K562 (cell line): ENCODE measurements around the gene NOX5. TPM values are rescaled to one million over a fixed set of nuclear protein-coding genes. Genes with fewer than 3 reads are reported as not detected.

Experiments
- BACH1 ChIP-seq: fragments of 200-800 bp; sonication (Bioruptor generic); IDR thresholded peaks from 2 replicates; pipeline ENCODE4 v1.6.1; 2016; ENCODE audit warnings: missing genetic modification characterization, missing compliant biosample characterization
- C11orf30 ChIP-seq: fragments of 450-650 bp; IDR thresholded peaks from 2 replicates; pipeline ENCODE4 v1.6.1; 2016; ENCODE audit warnings: low read depth, mild to moderate bottlenecking
- CREB3L1 ChIP-seq: fragments of 450-650 bp; IDR thresholded peaks from 2 replicates; pipeline ENCODE4 v1.6.1; 2014; ENCODE audit warnings: low read depth, mild to moderate bottlenecking, moderate library complexity, borderline replicate concordance
- FOXJ3 ChIP-seq: sonication (generic); formaldehyde crosslinking; IDR thresholded peaks from 2 replicates; pipeline ENCODE4 v1.4.0; 2020; ENCODE audit warnings: mild to moderate bottlenecking, missing genetic modification reagents
- KLF16 ChIP-seq: IDR thresholded peaks from 2 replicates; pipeline ENCODE4 v1.6.1; 2016; ENCODE audit warnings: antibody characterized with exemption
- POLR2H ChIP-seq: IDR thresholded peaks from 2 replicates; pipeline ENCODE4 v1.6.1; 2016; ENCODE audit warnings: missing genetic modification characterization, low read depth, mild to moderate bottlenecking, control low read depth, missing compliant biosample characterization, moderate library complexity
- TOE1 ChIP-seq, 2 experiments: fragments of 450-650 bp in 1 of 2; sonication (generic) in 1 of 2; formaldehyde crosslinking in 1 of 2; IDR thresholded peaks; 2 replicates each; pipeline versions ENCODE4 v1.7.1 to v1.8.0; 2016 to 2022; ENCODE audit warnings: borderline replicate concordance in 2 of 2, mild to moderate bottlenecking in 2 of 2, antibody characterized with exemption in 1 of 2, inconsistent platforms in 1 of 2, low read depth in 1 of 2, missing genetic modification reagents in 1 of 2, moderate library complexity in 1 of 2
- ZBTB34 ChIP-seq: fragments of 250-450 bp; sonication (Bioruptor Pico); IDR thresholded peaks from 2 replicates; pipeline ENCODE4 v1.8.0; 2021; ENCODE audit warnings: mild to moderate bottlenecking, moderate library complexity
- ZHX1 ChIP-seq: fragments of 150-350 bp; conservative IDR thresholded peaks from 2 replicates; pipeline ENCODE4 v1.6.1; 2014; ENCODE audit warnings: low read length
- ZNF316 ChIP-seq: fragments of 450-650 bp; IDR thresholded peaks from 2 replicates; pipeline ENCODE4 v1.6.1; 2016
- ZZZ3 ChIP-seq: fragments of 450-650 bp; IDR thresholded peaks from 2 replicates; pipeline ENCODE4 v1.6.1; 2016; ENCODE audit warnings: antibody characterized with exemption, mild to moderate bottlenecking, moderate library complexity
- polyA plus RNA-seq, 8 experiments: library from polyadenylated mRNA; depleted of rRNA in 4 of 8; stranded (reverse) in 5 of 8; unstranded in 3 of 8; fragments of >200 nt; fragmentation: Nextera tagmentation in 2 of 8; fragmentation: Illumina TruSeq in 1 of 8; extraction: Ambion mirVana in 2 of 8; extraction: Trizol in 1 of 8; gene quantifications; 2 replicates each; pipeline versions ENCODE4 v1.2.1 to v1.2.3, GENCODE V29; 2011 to 2014; ENCODE audit warnings: inconsistent platforms in 1 of 8, missing spikeins in 1 of 8
- total RNA-seq, 7 experiments: library from RNA; depleted of rRNA in 6 of 7; stranded (reverse); fragments of >200 nt in 6 of 7; fragmentation: Illumina TruSeq in 2 of 7; extraction: Trizol in 2 of 7; gene quantifications; 2 replicates each; pipeline versions ENCODE4 v1.2.1 to v1.2.3, GENCODE V29; 2011 to 2021; ENCODE audit warnings: low replicate concordance in 1 of 7
- TF ChIP-seq, protein P1 (sequence below), 2 experiments: fragments of 450-650 bp; formaldehyde crosslinking in 1 of 2; IDR thresholded peaks; 2 replicates each; pipeline versions ENCODE4 v1.4.0 to v1.6.1; 2014 to 2020; ENCODE audit warnings: mild to moderate bottlenecking in 2 of 2, borderline replicate concordance in 1 of 2, low read depth in 1 of 2
- TF ChIP-seq, protein P2 (sequence below): fragments of 450-650 bp; IDR thresholded peaks from 2 replicates; pipeline ENCODE4 v1.6.1; 2016; ENCODE audit warnings: low read depth, mild to moderate bottlenecking, moderate library complexity

Gene NOX5
- total and polyA plus RNA-seq, 9 of the 15 experiments (the other 6 are each of a cell fraction or from before 2014, with no cell fraction given) = 0.01 TPM; not detected in 8

GRCh38 chr15:68991723-68992122 is 22.8 kb upstream of the NOX5 start (continued):
- TF ChIP-seq, protein P1, sequence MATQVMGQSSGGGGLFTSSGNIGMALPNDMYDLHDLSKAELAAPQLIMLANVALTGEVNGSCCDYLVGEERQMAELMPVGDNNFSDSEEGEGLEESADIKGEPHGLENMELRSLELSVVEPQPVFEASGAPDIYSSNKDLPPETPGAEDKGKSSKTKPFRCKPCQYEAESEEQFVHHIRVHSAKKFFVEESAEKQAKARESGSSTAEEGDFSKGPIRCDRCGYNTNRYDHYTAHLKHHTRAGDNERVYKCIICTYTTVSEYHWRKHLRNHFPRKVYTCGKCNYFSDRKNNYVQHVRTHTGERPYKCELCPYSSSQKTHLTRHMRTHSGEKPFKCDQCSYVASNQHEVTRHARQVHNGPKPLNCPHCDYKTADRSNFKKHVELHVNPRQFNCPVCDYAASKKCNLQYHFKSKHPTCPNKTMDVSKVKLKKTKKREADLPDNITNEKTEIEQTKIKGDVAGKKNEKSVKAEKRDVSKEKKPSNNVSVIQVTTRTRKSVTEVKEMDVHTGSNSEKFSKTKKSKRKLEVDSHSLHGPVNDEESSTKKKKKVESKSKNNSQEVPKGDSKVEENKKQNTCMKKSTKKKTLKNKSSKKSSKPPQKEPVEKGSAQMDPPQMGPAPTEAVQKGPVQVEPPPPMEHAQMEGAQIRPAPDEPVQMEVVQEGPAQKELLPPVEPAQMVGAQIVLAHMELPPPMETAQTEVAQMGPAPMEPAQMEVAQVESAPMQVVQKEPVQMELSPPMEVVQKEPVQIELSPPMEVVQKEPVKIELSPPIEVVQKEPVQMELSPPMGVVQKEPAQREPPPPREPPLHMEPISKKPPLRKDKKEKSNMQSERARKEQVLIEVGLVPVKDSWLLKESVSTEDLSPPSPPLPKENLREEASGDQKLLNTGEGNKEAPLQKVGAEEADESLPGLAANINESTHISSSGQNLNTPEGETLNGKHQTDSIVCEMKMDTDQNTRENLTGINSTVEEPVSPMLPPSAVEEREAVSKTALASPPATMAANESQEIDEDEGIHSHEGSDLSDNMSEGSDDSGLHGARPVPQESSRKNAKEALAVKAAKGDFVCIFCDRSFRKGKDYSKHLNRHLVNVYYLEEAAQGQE (IDR thresholded peaks at IDR 0.05; ENCODE audit: borderline replicate concordance) = peak; percentile 38; the same call in 1 of the 2 replicates
- TF ChIP-seq, protein P1 (CRISPR knock-in tag; IDR thresholded peaks at IDR 0.05; ENCODE audit: low read depth) = no peak
- TF ChIP-seq BACH1 (tag) (0 out of 2 replicates have a peak, but pooled peaks have one; percentile 35), ZHX1 (no peak), KLF16 (peak; percentile 99), FOXJ3 (CRISPR knock-in tag) (no peak), ZBTB34 (CRISPR knock-in tag) (no peak), ZZZ3 (no peak), CREB3L1 (no peak), TOE1 (IDR thresholded peaks at IDR 0.05; ENCODE audit: borderline replicate concordance) (0 out of 2 replicates have a peak, but pooled peaks have one; percentile 23), TOE1 (CRISPR knock-in tag; IDR thresholded peaks at IDR 0.05; ENCODE audit: borderline replicate concordance, low read depth) (no peak), POLR2H (tag) (no peak), C11orf30 (no peak), ZNF316 (no peak)
- TF ChIP-seq, protein P2, sequence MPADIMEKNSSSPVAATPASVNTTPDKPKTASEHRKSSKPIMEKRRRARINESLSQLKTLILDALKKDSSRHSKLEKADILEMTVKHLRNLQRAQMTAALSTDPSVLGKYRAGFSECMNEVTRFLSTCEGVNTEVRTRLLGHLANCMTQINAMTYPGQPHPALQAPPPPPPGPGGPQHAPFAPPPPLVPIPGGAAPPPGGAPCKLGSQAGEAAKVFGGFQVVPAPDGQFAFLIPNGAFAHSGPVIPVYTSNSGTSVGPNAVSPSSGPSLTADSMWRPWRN = peak; percentile 85
